ENCODE measurements around the gene SMAD4. TPM values are rescaled to one million over a fixed set of nuclear protein-coding genes. Genes with fewer than 3 reads are reported as not detected.

The SMAD4 gene
- total RNA-seq, 1 donor from 2014 or later: 121 TPM

GRCh38 chr18:51122266-51123045 lies 92.4 kb downstream of the SMAD4 start:
- Mint-ChIP-seq H3K9me3 (ENCODE audit: unreplicated experiment) (peaks cover 8% of the 10 kb centered on the region), H3K36me3 (ENCODE audit: unreplicated experiment) (peaks cover 26% of the 10 kb centered on the region), H3K27me3 (ENCODE audit: unreplicated experiment) (peaks cover 6% of the 10 kb centered on the region), H3K27ac (ENCODE audit: unreplicated experiment) (no peak overlapping the region), H3K4me3 (ENCODE audit: unreplicated experiment) (no peak overlapping the region), H3K4me1 (ENCODE audit: low read depth, unreplicated experiment) (no peaks in the 10 kb centered on the region)
- no peak for TF ChIP-seq CTCF (IDR thresholded peaks at IDR 0.05; ENCODE audit: partially characterized antibody, unreplicated experiment)
- DNase-seq: no peak

- H3K27me3 Mint-ChIP-seq (ENCODE audit: unreplicated experiment): peaks cover 6% of the 10 kb centered on the region
- TF ChIP-seq CTCF (IDR thresholded peaks at IDR 0.05; ENCODE audit: partially characterized antibody, unreplicated experiment): no peak
- no peaks in the 10 kb centered on the region for H3K4me1 Mint-ChIP-seq (ENCODE audit: low read depth, unreplicated experiment)
- no peak overlapping the region for H3K27ac Mint-ChIP-seq (ENCODE audit: unreplicated experiment)
- no peak overlapping the region for H3K4me3 Mint-ChIP-seq (ENCODE audit: unreplicated experiment)
- H3K9me3 Mint-ChIP-seq (ENCODE audit: unreplicated experiment): peaks cover 4% of the 10 kb centered on the region
- peaks cover 20% of the 10 kb centered on the region for H3K36me3 Mint-ChIP-seq (ENCODE audit: unreplicated experiment)
- DNase-seq: no peak
Observed at GRCh38 chr18:51123046-51123395, 93.0 kb downstream of the SMAD4 start.

GRCh38 chr18:51123481-51123880 lies 93.5 kb downstream of the SMAD4 start:
- Mint-ChIP-seq H3K4me1 (ENCODE audit: low read depth, unreplicated experiment) (no peaks in the 10 kb centered on the region), H3K36me3 (ENCODE audit: unreplicated experiment) (peaks cover 15% of the 10 kb centered on the region), H3K4me3 (ENCODE audit: unreplicated experiment) (no peak overlapping the region), H3K9me3 (ENCODE audit: unreplicated experiment) (no peaks in the 10 kb centered on the region), H3K27ac (ENCODE audit: unreplicated experiment) (no peak overlapping the region), H3K27me3 (ENCODE audit: unreplicated experiment) (peaks cover 6% of the 10 kb centered on the region)
- no peak for DNase-seq
- TF ChIP-seq CTCF (IDR thresholded peaks at IDR 0.05; ENCODE audit: partially characterized antibody, unreplicated experiment): no peak

GRCh38 chr18:51123936-51124486 lies 94.0 kb downstream of the SMAD4 start:
- Mint-ChIP-seq H3K9me3 (ENCODE audit: unreplicated experiment) (no peaks in the 10 kb centered on the region), H3K4me1 (ENCODE audit: low read depth, unreplicated experiment) (no peaks in the 10 kb centered on the region), H3K27ac (ENCODE audit: unreplicated experiment) (no peak overlapping the region), H3K36me3 (ENCODE audit: unreplicated experiment) (peaks cover 10% of the 10 kb centered on the region), H3K4me3 (ENCODE audit: unreplicated experiment) (no peak overlapping the region), H3K27me3 (ENCODE audit: unreplicated experiment) (peaks cover 5% of the 10 kb centered on the region)
- TF ChIP-seq CTCF (IDR thresholded peaks at IDR 0.05; ENCODE audit: partially characterized antibody, unreplicated experiment): no peak
- no peak for DNase-seq

GRCh38 chr18:51125976-51126375 lies 96.0 kb downstream of the SMAD4 start:
- no peak overlapping the region for H3K4me3 Mint-ChIP-seq (ENCODE audit: unreplicated experiment)
- no peaks in the 10 kb centered on the region for H3K9me3 Mint-ChIP-seq (ENCODE audit: unreplicated experiment)
- TF ChIP-seq CTCF (IDR thresholded peaks at IDR 0.05; ENCODE audit: partially characterized antibody, unreplicated experiment): no peak
- H3K27ac Mint-ChIP-seq (ENCODE audit: unreplicated experiment): no peak overlapping the region
- H3K36me3 Mint-ChIP-seq (ENCODE audit: unreplicated experiment): no peaks in the 10 kb centered on the region
- H3K27me3 Mint-ChIP-seq (ENCODE audit: unreplicated experiment): peaks cover 4% of the 10 kb centered on the region
- DNase-seq: no peak
- no peaks in the 10 kb centered on the region for H3K4me1 Mint-ChIP-seq (ENCODE audit: low read depth, unreplicated experiment)
